CD4-positive, alpha-beta T cell treated with Interleukin-2 at 100 ng/mL for 4 hours (primary cell): ENCODE results near the gene LRP1-AS.
"Not testable (repeated sequence)": the region's sequence is repeated elsewhere in the genome, so short reads cannot be mapped to it uniquely, and the experiment has no call there.

ENCODE experiments used
- DNase-seq: peaks from one replicate; pipeline ENCODE4 v3.0.0-alpha.2; 2020; ENCODE audit warnings: low spot score

Gene LRP1-AS

GRCh38 chr12:57139796-57140649 is 7.4 kb downstream of the LRP1-AS start:
- no peak for DNase-seq

- DNase-seq: no peak
These were observed 8.7 kb downstream of the LRP1-AS start for GRCh38 chr12:57138526-57139272.

DNA sequence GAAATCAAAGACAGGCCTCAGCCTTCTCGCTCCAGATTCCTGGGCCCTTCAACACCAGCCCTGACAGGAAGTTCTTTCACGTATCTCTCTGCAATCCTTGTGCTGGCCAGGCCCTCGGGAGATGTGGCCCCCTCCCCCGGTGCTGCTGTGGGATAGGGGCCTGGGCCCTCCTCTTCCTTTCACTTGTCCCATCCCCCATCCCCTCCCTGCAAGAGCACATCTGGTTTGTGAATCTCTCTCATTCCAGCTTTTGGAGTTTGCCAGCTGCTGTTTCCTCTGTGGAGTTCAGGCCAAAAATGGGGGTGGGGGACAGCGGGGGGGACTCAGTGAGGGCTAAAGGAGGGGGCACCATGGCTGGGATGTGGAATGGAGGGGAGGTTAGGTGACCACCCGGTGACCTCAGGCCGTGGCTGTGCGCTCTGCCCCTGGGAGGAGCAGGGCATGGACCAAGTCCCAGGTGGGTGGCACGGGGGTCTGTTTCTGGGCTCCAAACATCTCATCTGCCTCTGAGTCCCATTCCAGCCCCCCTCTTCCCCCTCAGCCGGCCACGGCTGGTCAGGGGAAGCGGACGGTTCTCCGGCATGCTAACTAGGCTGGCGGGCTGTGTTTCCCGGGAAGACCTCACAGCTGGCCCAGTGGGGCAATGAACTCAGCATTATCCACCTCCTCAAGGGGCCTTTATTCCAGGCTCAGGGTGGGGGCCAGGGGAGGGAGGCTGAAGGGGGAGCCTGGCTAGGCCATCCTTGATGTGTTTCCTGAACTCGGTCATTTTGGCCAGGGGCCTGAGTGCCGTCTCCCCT is 11.7 kb downstream of the LRP1-AS start:
- DNase-seq: no peak

GRCh38 chr12:57134949-57135348 is 12.5 kb downstream of the LRP1-AS start:
- DNase-seq: no peak

- DNase-seq: no peak
These were observed 13.5 kb downstream of the LRP1-AS start for GRCh38 chr12:57133916-57134315.

GRCh38 chr12:57133013-57133569 is 14.3 kb downstream of the LRP1-AS start:
- DNase-seq: no peak

DNA sequence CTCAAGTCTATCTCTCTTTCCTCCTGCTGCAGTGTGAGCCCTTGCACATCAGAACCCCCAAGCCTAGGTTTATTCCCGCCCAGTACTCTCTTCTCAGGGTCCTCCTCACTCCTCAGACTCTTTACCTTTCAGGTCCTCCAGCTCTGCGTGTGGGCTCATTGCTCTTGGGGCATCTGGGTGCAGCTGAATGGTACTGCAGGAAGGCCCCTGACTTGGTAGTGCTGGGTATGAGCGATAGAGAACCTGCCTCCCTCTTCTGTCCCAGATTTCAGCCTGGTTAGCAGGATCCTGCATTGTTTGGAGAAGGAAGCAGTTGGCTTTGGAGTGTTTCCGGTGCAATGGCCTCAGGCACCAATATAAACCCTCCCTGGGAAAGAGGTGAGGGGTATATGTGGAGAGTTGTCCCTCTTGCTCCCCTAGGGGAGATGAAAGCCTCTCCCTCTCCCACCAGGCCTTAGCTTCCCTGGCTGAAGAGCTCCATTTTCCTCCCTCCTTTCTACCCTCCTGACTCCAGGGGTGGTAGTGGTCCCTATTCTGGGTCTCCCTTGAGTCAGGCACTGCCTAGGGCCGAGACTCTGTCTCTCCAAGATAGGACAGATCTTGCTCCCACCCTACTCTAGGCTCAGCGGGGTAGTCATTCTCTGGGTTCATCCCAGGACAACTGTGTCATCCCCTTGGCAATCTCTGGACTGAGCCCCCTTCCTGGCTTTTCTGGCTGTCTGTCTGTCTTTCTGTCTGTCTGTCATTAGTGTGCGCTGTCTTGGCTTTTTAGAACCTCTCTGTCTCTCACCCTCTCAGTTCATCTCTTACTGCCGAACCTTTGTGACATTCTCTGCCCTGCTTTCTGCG is 15.3 kb downstream of the LRP1-AS start:
- DNase-seq: no peak

GRCh38 chr12:57130941-57131340 is 16.5 kb downstream of the LRP1-AS start:
- DNase-seq: no peak

GRCh38 chr12:57129889-57130288 is 17.5 kb downstream of the LRP1-AS start:
- no peak for DNase-seq

GRCh38 chr12:57129321-57129842 is 18.0 kb downstream of the LRP1-AS start:
- no peak for DNase-seq

DNA sequence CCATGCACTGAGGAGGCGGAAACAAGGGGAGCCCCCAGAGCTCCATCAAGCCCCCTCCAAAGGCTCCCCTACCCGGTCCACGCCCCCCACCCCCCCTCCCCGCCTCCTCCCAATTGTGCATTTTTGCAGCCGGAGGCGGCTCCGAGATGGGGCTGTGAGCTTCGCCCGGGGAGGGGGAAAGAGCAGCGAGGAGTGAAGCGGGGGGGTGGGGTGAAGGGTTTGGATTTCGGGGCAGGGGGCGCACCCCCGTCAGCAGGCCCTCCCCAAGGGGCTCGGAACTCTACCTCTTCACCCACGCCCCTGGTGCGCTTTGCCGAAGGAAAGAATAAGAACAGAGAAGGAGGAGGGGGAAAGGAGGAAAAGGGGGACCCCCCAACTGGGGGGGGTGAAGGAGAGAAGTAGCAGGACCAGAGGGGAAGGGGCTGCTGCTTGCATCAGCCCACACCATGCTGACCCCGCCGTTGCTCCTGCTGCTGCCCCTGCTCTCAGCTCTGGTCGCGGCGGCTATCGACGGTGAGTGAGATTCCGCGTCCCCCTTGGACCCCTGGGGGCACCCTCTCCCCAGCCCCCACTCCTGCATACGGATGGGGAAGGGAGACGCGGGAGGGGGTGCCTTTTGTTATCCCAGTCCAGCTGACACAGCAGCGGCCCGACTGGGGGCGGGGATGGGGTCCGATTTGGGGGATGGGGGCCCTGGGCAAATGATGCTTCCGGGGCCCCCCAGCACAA is 18.7 kb downstream of the LRP1-AS start:
- DNase-seq: no peak

GRCh38 chr12:57127726-57128518 is 19.5 kb downstream of the LRP1-AS start, which contains the start of gene LRP1:
TSS of gene LRP1 (plus strand) at chr12:57128483. CDS start at chr12:57128965, 482 bp downstream.
- peak; percentile 81 for DNase-seq

DNA sequence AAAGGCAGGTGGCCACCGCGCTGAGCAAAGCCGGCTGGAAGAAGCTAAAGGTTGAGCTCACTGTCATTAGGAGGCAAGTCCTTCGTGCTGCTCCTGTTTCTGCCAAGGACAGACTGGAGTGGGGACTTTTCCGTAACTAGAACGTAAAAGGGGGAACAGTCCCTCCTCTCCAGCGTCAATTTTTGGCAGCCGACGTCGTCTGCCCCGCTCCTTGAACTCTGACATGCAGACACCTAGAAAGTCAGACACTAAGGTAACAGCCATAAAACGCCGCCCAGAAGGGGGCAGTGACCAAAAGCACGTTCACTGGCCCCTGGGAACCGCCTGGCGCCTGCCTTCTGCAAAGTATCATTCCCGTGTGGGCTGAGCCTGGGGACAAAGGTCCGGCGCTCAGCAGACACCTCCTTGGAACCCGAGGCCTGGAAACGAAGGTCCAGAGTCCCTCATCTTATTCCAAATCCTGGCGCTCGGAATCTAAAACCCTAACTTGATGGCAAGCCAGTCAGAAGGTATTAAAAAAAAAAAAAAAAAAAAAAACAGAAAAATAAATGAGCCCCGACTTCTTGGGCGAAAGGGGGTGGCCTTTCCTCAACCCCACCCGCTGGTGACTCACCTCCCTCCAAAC is 20.2 kb downstream of the LRP1-AS start:
- DNase-seq: peak; percentile 80

- DNase-seq: no peak
These were observed 20.9 kb downstream of the LRP1-AS start for GRCh38 chr12:57126561-57126960.

GRCh38 chr12:57126061-57126460 is 21.4 kb downstream of the LRP1-AS start:
- DNase-seq: no peak

- DNase-seq: peak; percentile 86
These were observed 23.1 kb downstream of the LRP1-AS start for GRCh38 chr12:57124261-57124877.

GRCh38 chr12:57123813-57124212 is 23.6 kb downstream of the LRP1-AS start:
- DNase-seq: no peak

GRCh38 chr12:57120718-57121117 is 26.7 kb downstream of the LRP1-AS start:
- not testable (repeated sequence) for DNase-seq
